GM19025 (cell line): ENCODE results near the gene ALPK3.
"Not testable (repeated sequence)": the region's sequence is repeated elsewhere in the genome, so short reads cannot be mapped to it uniquely, and the experiment has no call there.

Experiments
- ATAC-seq: cut with Tn5 transposase; IDR thresholded peaks from one replicate; pipeline ENCODE4 v1.9.1; 2021; ENCODE audit warnings: mild to moderate bottlenecking, low read depth, moderate library complexity; ENCODE audit not compliant: unreplicated experiment

Gene ALPK3

DNA sequence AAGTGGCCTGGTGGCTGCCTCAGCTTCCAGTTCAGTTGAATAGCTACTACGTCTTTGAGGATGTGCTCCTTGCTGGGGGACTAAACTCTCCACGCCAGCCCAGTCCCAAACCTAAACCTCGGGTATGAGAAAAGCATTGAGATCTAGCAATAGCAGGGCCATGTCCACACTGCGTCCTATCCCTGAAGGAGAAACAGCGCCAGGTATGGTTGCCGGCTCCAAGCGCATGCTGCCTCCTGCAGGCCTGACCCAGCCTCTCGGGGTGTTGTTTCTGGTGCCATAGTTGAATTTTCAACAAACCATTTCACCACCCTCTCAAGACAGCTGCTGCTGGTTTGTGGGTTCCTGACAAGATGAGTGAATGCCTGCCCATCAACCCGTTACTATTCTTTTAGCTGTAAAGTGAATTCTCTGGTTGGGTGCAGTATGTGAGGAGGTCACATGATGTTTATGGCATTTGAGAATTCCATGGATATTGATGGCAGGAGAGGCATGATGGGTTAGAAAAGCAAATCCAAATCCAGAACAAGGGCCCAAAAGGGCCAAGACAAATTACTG lies 54.4 kb downstream of the ALPK3 start:
- no peak for ATAC-seq

DNA sequence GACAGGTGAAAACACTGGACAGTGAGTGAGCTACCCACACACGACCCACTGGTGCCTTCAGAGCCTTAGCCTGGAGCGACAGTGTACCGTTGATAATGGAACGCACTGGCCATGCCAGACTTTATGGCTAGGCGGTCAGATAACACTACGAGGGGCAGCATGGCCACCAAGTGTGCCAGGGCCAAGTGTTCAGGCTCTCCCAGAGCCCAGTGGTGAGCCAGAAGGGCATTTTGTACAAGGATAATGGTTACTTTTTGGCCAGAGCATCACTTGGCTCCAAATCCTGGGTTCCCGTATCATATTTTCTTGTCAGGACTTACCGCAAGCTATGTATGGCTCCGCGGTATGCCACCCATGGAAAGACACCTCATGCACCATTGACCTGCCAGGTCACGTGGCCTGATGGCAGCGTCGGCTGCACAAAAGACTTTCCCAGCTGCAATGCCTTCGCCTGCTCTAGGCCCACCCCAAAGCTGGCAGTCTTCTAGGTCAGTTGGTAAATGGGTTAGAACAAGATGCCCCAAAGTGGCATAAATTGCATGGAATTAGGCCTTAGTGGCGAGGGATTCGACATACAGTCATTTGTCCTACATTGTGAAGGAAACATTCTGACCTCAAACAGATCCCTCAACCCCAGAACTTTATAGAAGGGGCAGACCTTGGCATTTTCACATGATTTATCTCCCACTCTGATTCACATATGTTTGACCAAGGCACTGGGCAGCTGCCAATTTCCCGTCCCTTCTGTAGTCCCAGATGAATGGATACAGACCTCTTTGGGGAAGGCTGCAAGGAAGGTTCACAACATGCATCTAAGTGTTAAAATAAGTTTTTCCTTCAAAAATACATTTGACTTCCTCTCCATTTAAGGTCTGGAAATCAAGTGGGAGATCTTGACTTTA lies 55.1 kb downstream of the ALPK3 start:
- ATAC-seq: no peak

DNA sequence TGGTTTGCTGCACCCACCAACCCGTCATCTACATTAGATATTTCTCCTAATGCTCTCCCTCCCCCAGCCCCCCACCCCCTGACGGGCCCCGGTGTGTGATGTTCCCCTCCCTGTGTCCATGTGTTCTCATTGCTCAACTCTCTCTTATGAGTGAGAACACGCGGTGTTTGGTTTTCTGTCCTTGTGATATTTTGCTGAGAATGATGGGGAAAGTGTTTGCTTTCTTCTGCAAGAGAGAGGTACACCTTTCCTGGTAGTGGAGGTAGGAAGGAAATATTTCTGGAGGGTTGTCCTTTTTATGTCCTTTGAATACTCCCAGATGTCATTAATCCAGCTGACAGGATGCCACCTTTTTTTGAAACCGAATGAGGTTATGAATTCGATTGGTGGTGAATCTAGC lies 56.8 kb downstream of the ALPK3 start:
- ATAC-seq: no peak

DNA sequence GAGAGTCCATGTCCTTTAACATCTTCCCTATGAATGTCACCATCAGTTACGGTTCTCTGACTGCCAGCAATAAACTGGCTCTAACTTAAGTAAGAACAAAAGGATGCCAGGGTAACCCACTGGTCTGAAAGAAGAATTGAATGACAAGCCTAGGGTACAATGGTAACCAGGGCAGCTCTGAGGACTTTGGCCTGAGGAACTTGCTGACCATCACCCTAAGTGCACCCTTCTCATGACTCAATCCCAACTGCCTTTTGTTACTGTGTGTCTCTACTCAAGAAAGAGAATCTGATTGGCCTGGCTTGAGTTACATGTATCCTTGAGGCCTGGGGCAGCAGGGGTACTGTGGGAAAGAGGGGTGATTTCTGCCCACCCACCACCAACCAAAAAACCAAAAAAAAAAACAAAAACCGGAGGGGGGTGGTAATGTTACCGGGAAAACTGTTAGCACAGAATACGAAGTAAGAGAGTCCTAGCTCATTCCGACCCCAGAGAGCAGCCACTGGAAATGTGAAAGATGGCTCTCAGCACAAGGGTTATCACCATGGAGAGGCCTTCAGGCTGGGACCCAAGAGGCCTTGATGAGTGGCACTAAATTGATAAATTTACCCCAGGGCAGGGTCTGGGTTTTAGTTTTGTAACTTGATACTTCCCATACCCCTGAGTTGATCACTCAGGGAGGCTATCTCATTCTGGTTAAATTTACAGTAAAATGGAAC lies 58.0 kb downstream of the ALPK3 start:
- ATAC-seq: no peak

DNA sequence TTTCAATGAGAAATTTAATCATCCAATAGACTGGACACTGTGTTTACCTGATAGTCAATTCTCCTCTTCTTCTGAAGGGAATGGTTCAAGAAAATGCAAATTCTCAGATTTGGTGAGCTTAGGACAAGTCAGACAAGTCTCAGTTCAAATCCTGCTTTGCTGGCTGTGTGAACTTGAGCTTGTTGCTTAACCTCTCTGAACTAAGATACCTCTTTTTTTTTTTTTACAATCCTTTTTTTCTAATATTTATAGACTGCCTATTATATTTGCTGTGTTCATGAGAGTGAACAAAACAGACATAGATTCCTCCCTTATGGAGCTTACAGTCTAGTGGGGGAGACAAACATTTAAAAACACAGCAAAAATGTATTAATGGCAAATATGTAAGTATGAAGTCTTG lies 59.1 kb downstream of the ALPK3 start:
- ATAC-seq: no peak

DNA sequence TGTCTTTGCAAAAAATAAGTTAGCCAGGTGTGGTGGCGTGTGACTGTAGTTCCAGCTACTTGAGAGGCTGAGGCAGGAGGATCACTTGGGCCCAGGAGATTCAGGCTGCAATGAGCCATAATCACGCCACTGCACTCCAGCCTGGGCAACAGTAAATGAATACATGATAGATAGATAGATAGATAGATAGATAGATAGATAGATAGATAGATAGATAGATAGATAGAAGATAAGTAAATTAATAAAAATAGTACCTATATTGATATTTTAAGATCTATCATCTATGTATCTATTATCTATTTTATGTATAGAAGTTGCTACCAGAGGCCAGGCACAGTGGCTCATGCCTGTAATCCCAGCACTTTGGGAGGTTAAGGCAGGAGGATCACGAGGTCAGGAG lies 60.5 kb downstream of the ALPK3 start:
- not testable (repeated sequence) for ATAC-seq

DNA sequence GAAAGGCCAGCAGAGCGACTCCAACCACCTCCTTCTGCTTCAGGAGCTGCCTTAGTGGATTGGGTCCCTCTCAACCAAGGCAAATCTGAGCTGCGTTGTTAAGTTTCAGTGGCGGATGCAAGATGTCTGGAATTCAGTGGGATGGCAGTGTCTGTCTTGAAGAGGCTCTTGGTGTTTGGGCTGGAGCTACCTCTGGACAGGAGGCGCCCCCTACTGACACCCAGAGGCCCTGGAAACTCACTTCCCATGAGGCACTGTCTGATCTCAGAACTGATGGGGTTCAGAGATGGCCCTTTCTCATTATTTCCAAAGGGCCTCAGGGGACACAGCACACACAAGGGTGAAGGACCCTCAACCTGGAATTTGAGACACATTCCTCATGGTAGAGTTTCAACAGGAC lies 61.3 kb downstream of the ALPK3 start:
- no peak for ATAC-seq

DNA sequence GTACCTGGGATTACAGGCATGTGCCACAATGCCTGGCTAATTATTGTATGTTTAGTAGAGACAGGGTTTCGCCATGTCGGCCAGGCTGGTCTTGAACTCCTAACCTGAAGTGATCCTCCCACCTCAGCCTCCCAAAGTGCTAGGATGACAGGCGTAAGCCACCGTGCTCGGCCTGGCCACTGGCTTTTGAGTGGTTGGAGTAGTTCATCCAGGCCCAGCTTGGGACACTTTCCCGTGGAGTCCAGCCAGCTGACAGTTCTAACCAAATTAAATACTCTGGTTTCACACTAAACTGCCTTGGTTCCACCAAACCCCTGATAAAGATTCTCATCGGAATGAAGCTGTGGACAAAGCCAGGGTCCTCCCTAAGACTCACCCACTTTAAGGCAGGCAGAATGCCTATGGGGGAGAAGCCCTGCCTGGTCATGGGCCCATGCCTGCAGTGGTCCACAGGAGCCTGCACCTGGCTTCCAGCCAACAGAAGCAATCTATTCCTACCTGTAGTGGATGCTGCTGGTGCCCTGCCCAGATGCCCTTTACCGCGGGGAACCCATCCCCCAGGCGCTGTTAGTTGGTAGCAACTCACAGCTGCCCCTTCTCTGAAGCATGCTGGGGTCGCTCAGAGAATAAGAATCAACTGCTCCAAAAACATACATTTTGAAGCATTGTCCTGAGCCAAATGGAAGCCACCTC lies 62.1 kb downstream of the ALPK3 start:
- no peak for ATAC-seq

DNA sequence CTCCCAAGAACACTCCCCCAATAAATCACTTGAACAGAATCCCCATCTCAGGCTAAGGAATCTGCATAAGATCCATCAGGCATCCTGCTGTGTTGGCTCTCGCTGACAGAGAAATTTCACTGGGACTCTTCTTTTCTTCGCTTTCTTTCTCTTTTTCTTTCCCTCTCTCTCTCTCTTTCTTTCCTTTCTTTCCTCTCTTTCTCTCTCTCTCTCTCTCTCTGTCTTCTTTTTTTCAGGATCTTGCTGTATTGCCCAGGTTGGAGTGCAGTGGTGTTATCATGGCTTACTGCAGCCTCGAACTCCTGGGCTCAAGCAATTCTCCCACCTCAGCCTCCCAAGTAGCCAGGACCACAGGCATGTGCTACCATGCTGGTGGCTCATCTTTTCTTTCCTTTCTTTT lies 62.9 kb downstream of the ALPK3 start:
- no peak for ATAC-seq

DNA sequence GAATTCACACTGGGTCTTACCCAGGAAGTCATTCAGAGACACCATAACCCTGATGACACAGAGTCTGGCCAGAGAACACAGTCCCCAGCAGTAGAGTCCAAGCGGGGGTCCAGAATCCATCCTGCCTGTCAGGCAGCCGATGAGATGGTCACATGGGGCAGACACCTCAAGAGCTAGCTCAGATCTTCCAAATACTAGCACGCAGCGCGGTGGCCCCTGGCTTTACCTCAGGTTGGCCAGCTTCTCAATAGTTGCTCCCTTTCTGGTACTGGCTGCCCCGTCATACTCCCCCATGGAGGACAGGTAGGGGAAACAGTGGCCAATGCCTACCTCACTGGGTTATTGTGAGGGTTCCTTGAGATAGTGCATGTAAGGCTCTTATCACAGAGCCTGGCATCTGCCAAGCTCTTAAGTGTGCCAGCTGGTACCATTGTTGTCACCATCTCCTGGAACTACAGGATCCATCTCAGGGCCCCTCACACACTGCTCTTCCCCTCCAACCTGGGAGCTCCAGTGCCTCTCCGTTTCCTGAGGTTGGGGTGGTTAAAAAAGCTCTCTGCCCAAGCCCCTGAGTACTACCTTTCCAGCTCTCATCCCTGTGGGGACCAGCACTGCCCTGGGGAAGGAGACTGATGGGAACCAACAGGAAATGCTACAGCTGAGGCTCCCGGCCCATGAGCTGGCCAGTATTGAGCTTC lies 63.8 kb downstream of the ALPK3 start:
- no peak for ATAC-seq

DNA sequence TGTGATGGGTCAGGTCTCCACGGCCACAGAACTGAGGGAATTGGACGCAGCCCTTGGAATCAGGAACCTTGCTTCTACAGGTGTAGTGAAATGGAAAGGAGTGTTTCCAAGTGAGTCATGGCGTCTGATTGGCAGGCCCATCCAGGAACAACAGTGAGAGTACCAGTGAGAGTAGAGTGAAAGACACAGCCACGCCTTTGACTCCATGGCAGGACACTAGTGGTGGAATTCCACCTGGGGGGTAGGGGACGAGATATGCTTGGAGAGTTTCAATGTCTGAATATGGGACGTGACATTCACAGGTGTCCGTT lies 64.3 kb downstream of the ALPK3 start:
- ATAC-seq: no peak

DNA sequence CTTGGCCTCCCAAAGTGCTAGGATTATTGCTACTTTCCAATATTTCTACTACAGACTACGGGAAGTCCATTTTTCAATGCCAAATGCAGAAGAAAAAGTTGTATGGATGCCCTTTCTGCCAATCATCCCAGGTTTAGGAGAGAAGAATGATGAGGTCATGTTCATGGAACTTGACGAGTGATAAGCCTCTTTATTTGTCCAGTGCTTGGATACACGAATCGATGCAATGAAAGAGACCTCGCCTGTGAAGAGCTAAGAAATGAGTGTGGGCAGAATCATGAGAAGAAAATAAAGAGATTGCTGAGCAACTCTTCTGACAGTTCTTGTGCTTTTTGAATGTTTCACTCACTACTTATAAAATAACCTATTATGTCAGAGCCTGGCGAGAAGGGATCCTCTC lies 66.3 kb downstream of the ALPK3 start:
- no peak for ATAC-seq

DNA sequence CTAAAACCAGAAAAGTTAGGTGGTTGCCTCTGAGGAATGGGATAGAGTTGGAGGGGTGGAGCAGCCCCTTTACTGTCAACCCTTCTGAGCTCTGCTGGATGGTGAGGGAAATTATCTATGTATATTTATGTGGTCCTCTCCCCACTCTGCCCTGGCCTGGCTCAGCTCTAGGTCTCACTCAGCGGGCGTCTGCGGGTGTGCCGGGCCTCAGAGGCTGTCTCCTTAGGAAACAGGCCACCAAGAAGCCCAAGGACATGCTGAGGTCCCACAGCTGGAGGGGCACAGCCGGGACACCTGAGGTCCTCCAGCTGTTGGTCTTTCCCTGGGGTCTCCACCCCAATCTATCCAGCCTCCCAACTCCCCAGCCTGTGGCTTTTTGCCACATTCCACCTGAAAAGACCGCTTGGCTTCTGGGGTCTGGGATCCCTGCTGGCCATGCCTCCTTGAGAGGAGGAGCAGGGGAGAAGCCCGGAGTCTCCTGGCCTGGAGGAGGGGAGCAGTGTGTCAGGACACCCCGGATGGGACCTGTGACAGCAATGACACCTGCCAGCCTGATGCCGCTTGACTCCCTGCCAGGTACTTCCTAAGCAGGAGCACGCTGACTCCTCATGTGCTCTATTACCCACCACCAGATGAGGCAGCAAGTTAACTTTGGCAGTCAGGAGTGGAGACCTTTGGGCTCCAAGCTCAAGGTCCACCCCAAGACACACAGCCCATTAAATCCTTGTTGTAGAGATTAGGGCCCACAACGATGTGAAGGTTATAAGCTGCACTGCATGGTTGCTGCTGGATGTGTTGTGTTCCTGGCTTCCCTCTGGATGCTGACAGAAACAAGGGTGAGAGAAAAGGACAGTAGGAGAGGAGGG lies 67.0 kb downstream of the ALPK3 start, which contains the start of gene SLC28A1:
Gene SLC28A1 (plus strand): TSS at position 747 of the 866 bp plus-strand sequence. CDS start 3,099 bp downstream, outside the sequence.
- ATAC-seq: no peak

DNA sequence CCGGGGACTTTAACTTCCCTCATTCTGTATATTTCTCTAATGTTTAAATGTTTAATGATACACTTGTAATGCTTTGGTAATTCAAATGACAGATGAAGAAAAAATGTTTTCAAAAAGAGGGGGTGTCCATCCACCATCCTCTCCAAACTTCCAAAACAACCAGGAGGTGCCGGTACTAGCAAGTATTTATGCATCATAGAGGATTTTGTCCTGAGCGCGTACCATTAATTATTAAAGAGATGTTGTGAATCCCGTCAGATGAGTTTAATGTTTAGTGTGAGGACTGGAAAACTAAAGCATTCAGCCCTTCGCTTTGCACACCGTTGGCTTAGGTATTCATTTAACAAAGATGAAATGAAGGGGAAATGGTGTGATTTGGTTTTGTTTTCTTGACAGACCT lies 68.6 kb downstream of the ALPK3 start:
- no peak for ATAC-seq

DNA sequence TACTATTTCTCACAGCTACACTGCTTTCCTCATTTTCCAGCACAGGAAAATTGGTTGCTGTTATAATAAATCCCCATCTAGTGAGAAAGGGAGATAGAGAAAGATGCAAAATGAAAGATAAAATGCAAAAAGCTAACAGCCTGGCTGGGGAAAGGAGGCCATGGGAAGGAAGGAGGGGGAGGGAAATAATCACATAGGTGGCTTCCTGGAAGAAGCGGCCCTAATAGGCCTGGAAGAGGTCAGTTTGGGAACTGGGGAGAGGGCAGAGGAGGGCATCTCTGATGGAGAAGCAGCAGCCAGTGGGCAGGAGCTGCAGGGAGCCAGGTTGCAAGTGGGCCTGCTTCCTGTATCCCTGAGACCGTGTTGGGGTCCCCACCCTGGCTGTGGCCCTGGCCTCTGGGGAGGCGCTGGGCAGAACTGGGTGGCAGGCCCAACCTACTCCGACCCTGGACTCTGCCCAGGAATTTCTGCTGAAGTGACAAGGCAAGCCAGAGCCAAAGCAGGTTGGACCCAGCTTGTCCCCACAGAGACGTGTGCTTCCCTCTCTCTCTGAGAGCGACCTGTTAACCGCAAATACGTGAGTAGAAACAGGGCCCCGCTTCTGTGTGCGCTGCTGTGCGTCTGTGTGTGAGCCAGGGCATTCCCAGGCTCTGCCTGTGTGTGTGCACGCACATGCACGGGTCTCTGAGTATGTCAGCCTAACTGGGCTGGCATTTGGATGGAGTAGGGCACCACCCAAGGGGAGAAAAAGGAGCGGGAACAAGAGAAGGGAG lies 69.2 kb downstream of the ALPK3 start:
- ATAC-seq: no peak

DNA sequence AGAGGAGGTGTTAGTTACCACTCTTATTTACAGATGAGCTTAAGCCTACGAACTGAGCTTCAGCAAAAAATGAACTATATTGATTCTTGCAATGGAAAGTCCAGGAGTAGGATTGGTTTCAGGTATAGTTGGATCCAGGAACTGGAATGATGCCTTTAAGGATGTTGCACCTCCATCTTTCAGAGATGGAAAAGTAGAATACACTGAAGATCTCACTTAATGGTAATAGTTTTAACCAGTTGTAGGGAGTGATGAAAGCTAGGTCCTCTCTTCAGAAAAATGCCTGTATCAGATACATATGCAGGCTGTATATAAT lies 69.8 kb downstream of the ALPK3 start:
- no peak for ATAC-seq

DNA sequence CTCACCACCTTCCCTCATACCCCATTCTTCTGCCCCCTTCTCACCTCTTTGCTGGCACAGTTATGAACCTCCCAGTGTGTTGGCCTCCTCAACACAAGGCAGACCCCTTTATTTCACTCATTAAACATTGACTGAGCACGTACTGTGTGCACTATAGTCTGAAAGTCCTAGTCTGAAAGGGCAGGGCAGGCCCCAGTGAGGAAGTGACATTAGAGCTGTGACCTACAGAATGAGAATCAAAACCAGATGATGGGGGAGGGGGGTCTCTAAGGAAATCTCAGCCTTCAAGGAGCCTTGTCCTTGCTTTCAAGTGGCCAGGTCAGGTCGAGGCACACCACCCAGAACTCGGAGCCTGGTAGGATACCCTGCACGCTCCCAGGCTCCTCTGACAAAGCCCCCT lies 70.8 kb downstream of the ALPK3 start:
- no peak for ATAC-seq

DNA sequence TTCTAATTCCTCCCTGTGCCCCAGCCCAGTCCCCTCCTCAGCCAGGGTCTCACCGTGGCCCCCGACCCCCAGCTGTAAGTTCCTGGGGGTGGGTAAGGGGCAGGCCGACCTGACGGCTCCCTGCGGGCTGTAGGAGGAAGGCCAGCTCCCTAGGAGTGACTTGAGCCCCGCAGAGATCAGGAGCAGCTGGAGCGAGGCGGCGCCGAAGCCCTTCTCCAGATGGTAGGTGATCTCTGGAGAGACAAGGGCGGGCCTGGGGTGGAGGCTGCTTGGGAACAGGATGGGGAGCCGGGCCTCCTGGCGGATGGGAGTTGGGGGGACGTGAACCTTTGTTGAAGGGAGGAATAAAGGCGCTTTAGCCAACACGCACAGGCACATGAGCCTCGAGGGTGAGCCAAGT lies 71.5 kb downstream of the ALPK3 start:
- ATAC-seq: no peak
